IPS-18c (cell line): Measurements from ENCODE around the gene TBL1X.
"Not testable (repeated sequence)": the region's sequence is repeated elsewhere in the genome, so short reads cannot be mapped to it uniquely, and the experiment has no call there.

Experiments
- H3K4me3 ChIP-seq: 2 replicates; pipeline ENCODE4 v1.7.0; 2013; ENCODE audit warnings: low read depth, mild to moderate bottlenecking, low read length, moderate library complexity; ENCODE audit not compliant: insufficient read depth
- H3K9me3 ChIP-seq: one replicate; pipeline ENCODE4 v1.6.1; 2013; ENCODE audit warnings: mild to moderate bottlenecking, low read length, moderate library complexity; ENCODE audit not compliant: control insufficient read depth, insufficient read depth

TBL1X gene

GRCh38 chrX:9518889-9519288 lies 54.0 kb downstream of the TBL1X start:
- Histone ChIP-seq H3K9me3 (peaks cover 13% of the 10 kb centered on the region), H3K4me3 (no peak overlapping the region)

- no peak overlapping the region for H3K4me3 ChIP-seq
- peaks cover 13% of the 10 kb centered on the region for H3K9me3 ChIP-seq
Observed at GRCh38 chrX:9519546-9520216, 54.8 kb downstream of the TBL1X start.

GRCh38 chrX:9520217-9520590 lies 55.3 kb downstream of the TBL1X start:
- Histone ChIP-seq H3K9me3 (peaks cover 12% of the 10 kb centered on the region), H3K4me3 (no peak overlapping the region)

GRCh38 chrX:9522378-9523155 lies 57.7 kb downstream of the TBL1X start:
- Histone ChIP-seq H3K9me3 (peaks cover 8% of the 10 kb centered on the region), H3K4me3 (no peak overlapping the region)

GRCh38 chrX:9525511-9526248 lies 60.8 kb downstream of the TBL1X start:
- Histone ChIP-seq H3K4me3 (no peak overlapping the region), H3K9me3 (peaks cover 8% of the 10 kb centered on the region)

GRCh38 chrX:9526965-9527364 lies 62.1 kb downstream of the TBL1X start:
- H3K4me3 ChIP-seq = no peak overlapping the region
- H3K9me3 ChIP-seq = peaks cover 5% of the 10 kb centered on the region

- H3K9me3 ChIP-seq = peaks cover 4% of the 10 kb centered on the region
- H3K4me3 ChIP-seq = no peak overlapping the region
Observed at GRCh38 chrX:9528498-9528897, 63.6 kb downstream of the TBL1X start.

GRCh38 chrX:9529223-9529622 lies 64.4 kb downstream of the TBL1X start:
- no peak overlapping the region for H3K4me3 ChIP-seq

GRCh38 chrX:9530848-9531274 lies 66.0 kb downstream of the TBL1X start:
- peaks cover 8% of the 10 kb centered on the region for H3K9me3 ChIP-seq
- no peak overlapping the region for H3K4me3 ChIP-seq

More at GRCh38 chrX:9529223-9529622, 64.4 kb downstream of the TBL1X start:
- peaks cover 4% of the 10 kb centered on the region for H3K9me3 ChIP-seq

- Histone ChIP-seq H3K4me3 (no peak overlapping the region), H3K9me3 (peaks cover 8% of the 10 kb centered on the region)
Observed at GRCh38 chrX:9532349-9532748, 67.5 kb downstream of the TBL1X start.

GRCh38 chrX:9533611-9534010 lies 68.8 kb downstream of the TBL1X start:
- no peak overlapping the region for H3K4me3 ChIP-seq
- H3K9me3 ChIP-seq = peaks cover 8% of the 10 kb centered on the region

- H3K9me3 ChIP-seq = peaks cover 8% of the 10 kb centered on the region
- H3K4me3 ChIP-seq = no peak overlapping the region
Observed at GRCh38 chrX:9534686-9535085, 69.8 kb downstream of the TBL1X start.

GRCh38 chrX:9535101-9535500 lies 70.2 kb downstream of the TBL1X start:
- Histone ChIP-seq H3K9me3 (peaks cover 8% of the 10 kb centered on the region), H3K4me3 (no peak overlapping the region)

- not testable (repeated sequence) for H3K4me3 ChIP-seq, H3K9me3 ChIP-seq
Observed at GRCh38 chrX:9536156-9536555, 71.3 kb downstream of the TBL1X start.

GRCh38 chrX:9537781-9538180 lies 72.9 kb downstream of the TBL1X start:
- Histone ChIP-seq H3K4me3 (no peak overlapping the region), H3K9me3 (peaks cover 8% of the 10 kb centered on the region)

GRCh38 chrX:9538544-9539045 lies 73.7 kb downstream of the TBL1X start:
- H3K9me3 ChIP-seq = peaks cover 6% of the 10 kb centered on the region
- no peak overlapping the region for H3K4me3 ChIP-seq

GRCh38 chrX:9539605-9540387 lies 74.9 kb downstream of the TBL1X start:
- Histone ChIP-seq H3K9me3 (peaks cover 7% of the 10 kb centered on the region), H3K4me3 (no peak overlapping the region)
